RKO (cell line): Measurements from ENCODE around the gene NUAK2.
"Not testable (repeated sequence)": the region's sequence is repeated elsewhere in the genome, so short reads cannot be mapped to it uniquely, and the experiment has no call there.

Source experiments
- DNase-seq: peaks from one replicate; pipeline ENCODE4 v3.0.0-alpha.2; 2016; ENCODE audit warnings: low spot score

Gene NUAK2

DNA sequence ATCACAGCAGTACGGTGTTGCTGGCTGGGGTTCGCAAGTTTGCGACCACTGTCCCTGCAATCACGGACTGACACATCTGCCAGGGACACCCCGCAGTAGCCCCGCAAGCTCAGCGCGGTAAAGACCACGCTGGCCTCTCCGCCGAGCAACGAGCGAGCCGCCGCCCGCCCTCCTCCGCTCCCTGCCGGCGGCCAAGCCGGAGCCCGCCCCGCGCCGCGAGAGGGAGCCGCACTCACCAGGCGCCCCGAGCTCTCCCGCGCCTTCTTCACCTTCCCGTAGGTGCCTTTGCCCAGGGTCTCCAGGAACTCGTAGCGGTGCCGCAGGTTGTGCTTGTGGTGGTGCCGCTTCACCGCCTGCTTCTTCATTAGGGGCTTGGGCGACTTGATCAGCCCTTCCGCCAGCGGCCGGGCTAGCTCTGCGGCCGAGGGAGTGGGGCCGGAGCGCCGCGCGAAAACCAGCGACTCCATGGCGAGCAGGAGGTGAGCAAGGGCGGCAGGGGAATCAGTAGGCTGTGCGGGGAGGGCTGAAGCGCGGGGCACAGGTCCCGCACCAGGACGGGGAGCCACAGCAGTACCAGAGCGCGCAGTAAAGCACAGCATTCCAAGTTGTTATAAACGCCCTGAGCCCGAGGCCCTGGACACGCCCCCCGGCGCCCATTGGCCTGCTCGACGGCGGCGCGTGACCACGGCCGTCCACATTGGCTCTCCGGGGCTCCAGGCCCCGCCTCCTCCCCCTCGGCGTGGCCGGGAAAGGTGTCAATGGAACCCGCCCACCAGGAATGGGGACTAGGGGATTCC is at the start of gene NUAK2:
Gene NUAK2, minus strand, starts transcription at position 584 of the 797 bp plus-strand sequence. Its CDS starts 117 bp downstream, at position 467.
- peak; percentile 34 for DNase-seq

DNA sequence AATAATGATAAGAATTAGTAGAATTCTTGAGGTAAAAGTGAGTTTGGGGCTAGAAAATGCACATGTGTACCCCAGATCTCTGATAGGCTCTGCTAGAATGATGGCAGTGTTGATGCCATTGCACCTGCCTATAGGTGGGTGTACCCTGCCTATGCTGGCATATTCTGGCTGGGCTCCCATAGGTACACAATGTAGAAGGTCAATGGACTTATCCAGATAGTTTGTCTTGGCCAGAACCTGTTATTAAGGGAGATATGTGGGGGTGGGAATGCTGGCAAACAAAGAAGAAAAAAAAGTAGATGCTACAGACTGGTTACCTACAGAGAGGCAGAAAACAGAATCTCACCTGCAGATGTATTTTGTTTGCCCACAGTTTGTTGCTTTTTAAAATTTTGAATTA is 49.2 kb upstream of the NUAK2 start:
- DNase-seq: no peak

DNA sequence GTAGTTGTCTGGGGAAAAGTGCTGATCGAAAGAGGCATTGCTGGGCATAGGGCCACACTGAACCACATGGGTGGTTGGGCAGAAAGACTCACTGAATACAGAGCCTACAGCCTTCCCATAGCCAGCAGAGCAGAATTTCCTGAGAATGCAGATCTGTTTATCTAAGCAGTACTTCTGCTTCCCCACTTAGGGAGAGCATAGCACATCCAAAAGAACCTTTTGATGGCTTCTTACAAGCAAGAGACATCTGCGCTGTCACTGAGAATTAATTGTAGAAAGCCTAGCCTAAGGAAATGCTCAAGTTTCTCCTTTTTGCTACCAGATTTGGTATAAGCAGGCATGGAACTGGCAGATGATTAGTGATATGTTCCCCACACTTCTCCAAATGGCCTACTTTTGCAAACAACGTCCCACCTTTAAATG is 48.2 kb upstream of the NUAK2 start:
- DNase-seq: no peak

DNA sequence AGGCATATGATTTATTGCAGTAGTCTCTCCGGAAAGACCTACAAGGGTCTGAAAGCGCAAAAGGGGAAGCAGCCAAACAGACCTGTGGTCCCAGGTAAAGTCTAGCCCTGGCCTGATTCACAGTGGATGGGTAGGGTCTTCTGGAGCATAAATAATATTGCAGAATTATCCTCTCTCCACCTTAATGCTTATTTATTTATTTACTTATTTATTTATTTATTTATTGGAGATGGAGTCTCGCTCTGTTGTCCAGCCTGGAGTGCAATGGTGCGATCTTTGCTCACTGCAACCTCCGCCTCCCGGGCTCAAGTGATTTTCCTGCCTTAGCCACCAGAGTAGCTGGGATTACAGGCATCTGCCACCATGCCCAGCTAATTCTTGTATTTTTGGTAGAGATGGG is 46.9 kb upstream of the NUAK2 start:
- DNase-seq: no peak

DNA sequence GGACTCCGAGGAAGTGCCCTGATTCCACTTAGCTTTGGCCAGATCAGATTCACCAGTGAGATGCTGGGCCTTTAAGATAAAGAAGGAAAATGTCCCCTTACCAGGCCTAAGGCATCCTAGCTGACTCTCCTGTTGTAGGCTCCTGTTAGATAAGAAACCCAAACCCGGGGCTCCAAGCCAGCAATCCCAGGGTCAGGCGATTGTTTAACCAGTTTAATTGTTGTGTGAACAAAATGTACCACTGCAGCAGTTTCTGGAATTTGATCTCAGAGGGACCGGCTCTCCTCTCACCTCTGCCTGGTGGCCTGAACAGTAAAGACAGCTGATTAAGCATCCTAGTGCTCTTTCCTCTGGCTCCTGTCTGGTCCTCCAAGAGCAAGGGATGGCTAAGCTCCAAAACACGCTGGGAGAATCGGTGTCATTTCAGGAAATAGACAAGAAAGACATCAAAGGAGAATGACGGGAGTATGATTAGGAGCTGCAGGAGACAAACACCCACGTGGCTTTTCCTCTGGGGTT is 44.5 kb upstream of the NUAK2 start:
- no peak for DNase-seq

DNA sequence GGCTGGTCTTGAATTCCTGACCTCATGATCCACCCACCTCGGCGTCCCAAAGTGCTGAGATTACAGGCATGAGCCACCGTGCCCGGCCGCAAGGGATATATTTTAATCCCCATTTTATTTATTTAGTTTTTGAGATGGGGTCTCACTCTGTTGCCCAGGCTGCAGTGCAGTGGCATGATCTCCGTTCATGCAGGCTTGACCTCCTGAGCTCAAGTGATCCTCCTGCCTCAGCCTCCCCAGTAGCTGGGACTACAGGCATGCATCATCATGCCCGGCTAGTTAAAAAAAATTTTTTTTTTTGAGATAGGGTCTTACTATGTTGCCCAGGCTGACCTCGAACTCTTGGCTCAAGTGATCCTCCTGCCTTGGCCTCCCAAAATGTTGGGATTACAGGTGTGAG is 43.5 kb upstream of the NUAK2 start:
- DNase-seq: not testable (repeated sequence)

DNA sequence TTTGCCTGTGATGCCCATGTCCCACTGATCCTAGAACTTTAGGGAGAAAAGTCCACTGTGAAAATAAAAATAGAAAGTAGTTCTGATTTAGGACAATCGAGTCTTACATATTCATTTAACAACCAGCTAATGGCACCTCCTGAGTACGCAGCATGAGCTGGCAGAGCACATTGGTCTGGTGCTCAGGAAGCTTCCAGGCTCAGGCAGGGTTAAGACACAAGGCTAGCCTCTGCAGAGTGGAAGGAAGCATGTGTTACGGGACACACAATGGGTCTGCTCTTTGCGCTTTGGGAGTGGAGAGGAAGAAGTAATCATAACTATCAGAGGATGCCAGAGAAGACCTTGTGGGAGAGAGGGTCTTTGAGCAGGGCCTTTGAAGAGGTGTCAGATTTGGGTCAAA is 39.3 kb upstream of the NUAK2 start:
- no peak for DNase-seq

DNA sequence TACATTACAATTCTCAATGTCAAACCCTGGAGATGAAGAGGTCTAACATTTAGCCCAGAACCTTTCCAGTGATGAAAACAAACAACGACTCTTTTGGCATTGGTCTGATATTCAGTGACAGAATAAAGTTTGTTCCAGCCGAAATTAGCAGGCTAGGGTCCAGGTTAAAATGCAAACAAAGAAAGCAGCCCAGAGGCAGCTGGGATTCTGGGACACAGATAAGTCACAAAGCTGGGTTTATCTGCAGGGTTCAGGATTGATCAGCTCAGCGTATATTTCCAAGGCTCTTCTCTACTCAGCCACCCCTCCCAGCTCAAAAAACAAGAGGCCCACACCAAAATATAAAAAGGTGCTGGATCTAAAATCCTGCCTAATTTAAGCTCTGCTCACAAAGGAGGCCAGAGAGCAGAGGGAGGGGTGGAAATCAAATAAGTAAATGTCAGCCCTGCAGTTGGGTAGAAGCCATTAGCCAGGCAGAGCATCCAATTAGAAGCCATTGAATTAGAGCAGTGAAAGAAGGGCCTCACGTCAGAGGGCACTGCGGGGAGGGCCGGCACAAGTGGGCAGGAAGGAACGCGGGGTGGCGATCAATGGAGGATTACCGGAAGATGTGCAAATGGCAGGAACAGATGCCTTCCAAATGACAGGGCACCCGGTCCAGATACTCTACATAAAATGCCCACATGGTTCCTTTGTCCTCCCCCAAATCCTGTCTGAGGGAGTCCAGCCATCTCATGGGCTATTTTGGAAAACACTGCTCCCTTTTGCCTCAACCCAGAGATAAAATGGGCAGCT is 38.4 kb upstream of the NUAK2 start:
- no peak for DNase-seq

DNA sequence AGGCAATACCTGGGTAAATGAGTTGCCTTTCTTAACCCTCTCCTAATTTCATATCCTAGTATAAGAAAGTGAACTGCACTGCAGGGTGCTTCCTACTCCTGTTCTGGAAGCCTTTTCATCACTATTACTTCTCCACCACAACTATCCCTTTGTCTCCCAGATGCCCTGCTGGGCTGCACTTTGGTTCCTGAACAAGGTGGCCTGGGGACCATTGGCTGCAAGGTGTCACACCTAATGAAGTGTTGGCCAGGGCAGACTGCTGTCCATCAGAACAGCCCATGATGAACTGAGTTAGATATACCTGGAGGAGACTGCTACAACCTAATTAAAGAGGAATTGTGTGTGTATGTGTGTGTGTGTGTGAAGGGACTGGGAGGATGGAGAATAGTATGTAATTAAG is 37.0 kb upstream of the NUAK2 start:
- DNase-seq: no peak

DNA sequence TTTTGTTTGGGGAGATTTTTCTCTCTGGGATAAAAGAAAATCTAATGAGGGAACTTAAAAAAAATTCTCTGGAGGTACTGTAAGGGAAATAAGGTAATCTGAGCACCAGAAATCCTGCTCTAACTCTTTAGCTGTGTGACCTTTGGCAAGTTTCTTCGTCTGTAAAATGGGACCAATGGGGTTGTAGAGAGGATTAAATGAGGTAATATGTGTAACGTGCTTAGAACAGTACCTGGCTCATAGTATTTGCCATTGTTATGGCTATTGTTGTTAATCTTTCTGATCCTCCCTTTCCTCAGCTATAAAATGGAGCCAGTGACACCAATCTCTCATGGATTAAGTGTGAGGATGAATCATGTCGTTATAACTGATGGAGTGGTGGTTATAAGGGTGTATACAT is 36.0 kb upstream of the NUAK2 start:
- no peak for DNase-seq

DNA sequence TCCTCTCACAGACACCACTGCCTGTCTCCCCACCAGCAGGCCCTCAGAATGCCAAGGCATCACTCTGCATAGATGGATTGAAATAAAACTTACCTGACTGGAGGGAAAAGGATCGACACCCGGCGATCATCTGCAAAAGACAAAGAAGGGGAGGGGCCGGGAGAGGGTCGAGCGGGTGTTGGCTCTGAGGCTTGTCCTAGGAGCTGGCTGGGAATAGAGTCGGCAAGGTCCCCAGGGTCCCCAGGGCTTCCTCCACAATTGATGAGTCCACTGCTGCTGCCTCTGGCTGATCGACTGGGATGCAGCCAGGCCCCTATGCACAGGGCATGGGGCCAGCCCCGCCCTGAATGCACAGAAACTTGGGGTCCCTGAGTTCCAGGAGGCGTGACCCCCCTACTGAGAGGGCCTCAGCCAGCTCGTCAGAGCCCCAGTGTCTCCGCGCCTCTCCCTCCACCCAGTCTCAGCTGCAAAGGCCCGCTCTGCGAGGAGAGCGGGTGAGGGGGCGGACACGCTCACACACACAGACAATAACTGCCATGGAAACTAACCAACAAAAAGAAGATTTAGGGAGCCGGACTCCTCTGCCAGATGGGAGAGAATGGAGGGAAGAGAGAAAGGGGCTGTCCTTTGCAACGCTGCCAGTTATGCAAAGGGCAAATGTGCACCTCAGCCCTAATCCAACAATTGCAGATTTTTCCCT is 35.0 kb upstream of the NUAK2 start, which contains the start of gene KLHDC8A:
Gene KLHDC8A, minus strand, starts transcription at position 483 of the 700 bp plus-strand sequence. CDS start 13,318 bp downstream, outside the sequence.
- DNase-seq: no peak

DNA sequence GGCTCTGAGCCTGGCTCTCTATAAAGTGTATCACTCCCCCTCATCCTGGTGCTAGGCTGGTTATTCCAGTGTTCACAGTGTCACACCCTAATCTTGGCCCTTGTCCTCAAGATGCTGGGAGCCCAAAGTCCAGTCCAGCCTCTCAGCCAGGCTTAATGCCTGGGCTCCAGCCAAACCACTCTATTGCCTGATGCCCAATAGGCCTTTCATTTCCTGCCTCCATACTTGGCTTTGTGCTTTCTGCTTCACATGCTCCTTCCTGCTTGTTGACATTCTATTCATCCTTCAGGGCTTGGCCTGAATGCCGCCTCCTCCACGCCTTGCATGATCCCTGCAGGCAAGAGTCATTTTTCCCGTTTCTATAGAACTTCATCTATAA is 33.5 kb upstream of the NUAK2 start:
- no peak for DNase-seq

DNA sequence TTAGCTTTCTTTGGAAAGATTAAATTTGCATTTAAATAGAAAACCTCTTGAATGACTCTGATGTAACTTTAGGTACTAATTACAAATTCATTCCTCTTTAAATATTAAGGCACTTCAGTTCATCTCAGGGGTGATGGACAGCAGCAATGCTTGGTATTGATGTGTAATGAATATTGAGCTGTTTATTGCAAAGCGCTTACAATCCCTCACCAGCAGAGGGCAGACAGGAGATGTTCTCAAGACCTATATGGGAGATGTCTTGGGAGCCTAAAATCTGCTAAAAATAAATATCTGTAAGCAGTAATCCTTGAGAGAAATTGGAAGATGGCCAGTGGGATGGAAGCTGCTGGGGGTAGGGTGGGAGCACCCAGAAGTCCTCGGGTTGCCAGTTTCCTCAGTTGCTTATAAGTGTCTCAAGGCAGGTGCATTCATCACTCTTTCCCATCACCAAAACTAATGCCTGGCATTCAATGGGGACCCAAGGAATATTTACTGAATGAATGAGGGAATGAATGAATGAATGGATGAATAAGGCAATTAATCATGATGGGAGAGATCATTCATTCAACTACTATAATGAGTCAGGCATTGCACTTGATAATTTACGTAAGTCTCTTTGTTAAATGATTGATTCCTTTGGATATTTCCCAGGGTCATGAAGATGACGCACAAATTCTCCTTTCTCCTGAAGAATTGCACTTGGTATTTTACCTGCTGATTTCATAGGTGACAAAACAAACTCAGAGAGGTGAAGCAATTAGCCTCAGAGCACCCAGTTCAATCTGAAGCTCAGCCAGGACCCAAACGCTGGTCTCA is 32.9 kb upstream of the NUAK2 start:
- peak; percentile 67 for DNase-seq

DNA sequence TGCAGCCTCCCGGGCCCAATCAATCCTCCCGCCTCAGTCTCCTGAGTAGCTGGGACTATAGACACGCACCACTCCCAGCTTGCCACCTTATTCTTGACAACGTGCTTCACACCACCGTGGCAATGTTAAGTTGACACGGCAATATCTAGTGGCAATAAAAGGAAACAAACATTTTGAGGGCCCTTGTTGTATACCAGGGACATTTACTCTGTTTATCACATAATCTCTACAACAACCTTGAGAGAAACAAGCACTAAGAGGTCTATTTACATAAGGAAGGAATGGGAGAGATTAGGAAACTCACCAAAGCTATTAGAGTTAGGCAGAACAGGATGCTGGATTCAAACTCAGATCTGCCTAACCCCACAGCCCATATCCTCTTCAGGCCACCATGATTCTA is 32.1 kb upstream of the NUAK2 start:
- no peak for DNase-seq

DNA sequence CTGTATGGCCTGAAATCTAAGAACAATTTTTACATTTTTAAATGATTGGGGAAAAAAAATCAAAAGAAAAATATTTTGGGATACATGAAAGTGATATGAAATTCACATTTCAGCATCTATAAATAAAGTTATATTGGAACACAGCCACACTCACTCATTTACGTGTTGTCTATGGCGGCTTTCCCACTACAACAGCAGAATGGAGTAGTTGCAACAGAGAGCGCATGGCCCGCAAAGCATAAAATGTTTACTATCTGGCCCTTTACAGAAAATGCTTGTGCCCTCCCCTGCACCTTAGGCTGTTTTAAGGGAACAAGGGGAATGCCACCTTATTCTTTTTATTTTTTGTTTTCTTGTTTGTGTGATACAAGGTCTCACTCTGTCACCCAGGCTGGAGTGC is 31.6 kb upstream of the NUAK2 start:
- DNase-seq: no peak

DNA sequence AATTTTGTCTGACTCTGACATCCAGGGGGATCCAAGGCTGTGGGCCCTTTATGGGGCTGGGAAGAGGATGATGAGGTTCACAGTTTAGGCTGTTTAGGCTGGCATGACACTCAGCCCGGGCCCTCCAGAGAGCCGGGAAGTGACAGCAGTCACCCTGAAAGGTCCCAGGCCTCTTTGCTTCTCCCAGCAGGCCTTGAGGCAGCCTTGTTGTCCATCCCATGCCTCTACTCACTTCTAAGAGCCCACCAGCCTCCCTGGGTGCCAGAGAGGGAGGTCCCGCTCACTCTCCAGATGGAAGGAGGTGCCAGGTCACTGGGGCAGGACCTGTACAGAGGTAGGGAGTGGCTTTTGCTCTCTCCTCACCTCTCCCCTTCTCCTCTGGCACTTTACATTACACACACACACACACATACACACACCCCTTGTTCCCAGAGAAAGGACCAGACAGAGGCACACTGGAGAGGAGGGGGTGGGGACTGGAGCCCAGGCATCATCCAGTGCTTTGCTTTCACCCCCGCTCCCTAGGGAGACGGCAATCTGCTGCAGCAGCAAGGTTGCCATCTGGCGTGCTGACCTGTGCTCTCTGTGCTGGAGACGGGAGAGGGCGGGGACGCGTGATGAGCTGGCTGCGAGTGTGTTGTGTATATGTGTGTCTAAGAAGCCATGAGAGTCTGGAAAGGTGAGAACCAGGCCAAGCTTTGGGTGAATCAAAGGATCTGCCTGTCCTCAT is 30.6 kb upstream of the NUAK2 start:
- DNase-seq: no peak

DNA sequence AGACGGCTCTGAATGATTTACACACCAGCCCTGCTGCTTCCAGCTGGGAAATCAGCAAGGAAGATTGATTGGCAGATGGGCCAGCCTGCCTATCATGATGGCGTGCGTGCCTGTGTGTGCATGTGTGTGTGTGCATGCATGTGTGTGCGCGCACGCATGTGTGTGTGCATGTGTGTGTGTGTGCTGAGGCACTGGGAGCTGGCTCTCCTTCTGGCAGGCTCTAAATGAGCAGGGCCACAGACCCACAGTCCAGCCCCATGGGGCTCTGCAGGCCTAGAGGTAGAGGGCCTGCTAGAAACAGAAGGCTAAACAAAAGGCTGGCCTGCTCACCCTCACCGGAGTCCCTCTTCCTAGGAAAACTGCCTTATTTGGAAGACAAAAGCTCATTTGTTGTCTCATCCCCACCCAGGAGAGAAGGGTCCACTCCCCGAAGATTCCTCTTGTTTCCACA is 29.2 kb upstream of the NUAK2 start:
- DNase-seq: no peak

DNA sequence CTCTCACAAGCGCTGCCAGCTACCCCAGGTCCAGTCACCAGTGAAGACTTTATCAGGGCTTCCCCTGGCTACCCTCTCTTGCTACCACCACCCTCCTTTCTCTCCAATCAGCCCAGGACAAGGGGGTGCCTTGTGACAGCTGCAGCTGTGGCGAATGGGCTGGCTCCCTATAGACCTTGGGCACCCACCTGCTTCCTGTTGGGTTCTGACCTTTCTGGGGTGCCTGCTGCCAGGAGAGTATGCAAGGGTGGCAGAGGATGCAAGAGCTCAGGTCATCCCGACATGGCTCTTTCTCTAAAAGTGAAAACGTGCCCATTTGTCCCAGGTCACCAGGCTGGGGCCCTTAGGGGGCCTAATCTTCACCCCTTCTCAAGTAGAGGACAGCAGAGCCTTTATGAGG is 28.6 kb upstream of the NUAK2 start:
- DNase-seq: no peak

DNA sequence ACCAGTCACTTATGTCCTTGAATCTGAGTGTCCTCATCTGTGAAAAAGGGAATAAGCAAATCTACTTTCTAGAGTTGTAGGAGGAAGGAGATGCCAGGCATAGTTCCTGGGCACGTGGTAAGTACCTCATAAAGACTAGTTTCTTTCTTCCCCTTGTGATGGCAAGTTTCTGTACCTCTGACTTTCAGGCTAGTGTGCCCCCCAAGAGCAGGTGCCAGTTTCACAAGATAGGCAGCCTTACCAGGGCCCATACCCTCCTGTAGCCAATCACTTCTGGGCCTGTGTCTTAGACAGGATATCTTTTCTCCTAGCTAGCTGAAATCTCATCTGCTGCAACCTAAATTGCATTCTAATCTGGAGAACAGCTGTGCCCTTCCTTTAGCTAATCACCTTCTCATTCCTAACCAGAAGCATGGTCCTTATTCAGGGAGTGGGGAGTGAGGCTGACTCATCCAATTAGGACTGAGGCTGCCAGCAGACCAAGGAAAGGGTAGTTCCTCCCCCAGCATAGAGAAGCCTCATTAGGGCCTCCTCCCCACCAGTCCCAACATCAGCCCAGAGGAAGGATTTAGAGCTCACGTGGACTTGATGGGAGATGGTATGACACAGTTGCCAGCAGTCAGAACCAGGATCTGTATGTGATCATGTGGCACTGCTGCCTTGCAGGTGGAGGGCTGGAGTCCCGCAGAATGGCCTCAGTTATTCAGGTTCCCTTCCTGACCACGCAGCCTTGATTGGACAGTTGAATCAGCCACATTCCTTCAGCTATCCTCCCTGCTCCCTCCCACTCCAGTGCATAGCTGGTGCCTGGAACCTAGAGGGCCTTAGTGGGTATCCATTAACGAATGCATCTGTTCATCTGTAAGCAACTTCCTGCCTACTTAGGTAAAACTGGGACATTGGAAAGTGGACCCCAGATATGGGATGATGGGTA is 27.3 kb upstream of the NUAK2 start:
- DNase-seq: no peak
